Left ventricle myocardium inferior (tissue), 1 donor: Measurements from ENCODE around the gene GPATCH1. TPM values are rescaled to one million over a fixed set of nuclear protein-coding genes. Genes with fewer than 3 reads are reported as not detected.
"Not testable (repeated sequence)": the region's sequence is repeated elsewhere in the genome, so short reads cannot be mapped to it uniquely, and the experiment has no call there.

Experiments
- DNase-seq: peaks from one replicate; pipeline ENCODE4 v3.0.0-alpha.2; 2020
- H3K27ac ChIP-seq: fragments of 200-600 bp; replicated peaks from 2 replicates; pipeline ENCODE4 v1.8.0; 2021
- H3K27me3 ChIP-seq: fragments of 200-600 bp; 2 replicates; pipeline ENCODE4 v1.8.0; 2021; ENCODE audit warnings: low read depth
- H3K36me3 ChIP-seq: fragments of 200-600 bp; 2 replicates; pipeline ENCODE4 v1.8.0; 2021
- H3K4me1 ChIP-seq: fragments of 200-600 bp; 2 replicates; pipeline ENCODE4 v1.8.0; 2021
- H3K4me3 ChIP-seq: fragments of 200-600 bp; 2 replicates; pipeline ENCODE4 v1.8.0; 2021; ENCODE audit warnings: mild to moderate bottlenecking, moderate library complexity
- H3K9me3 ChIP-seq: fragments of 200-600 bp; replicated peaks from 2 replicates; pipeline ENCODE4 v1.8.0; 2021
- CTCF ChIP-seq: fragments of 200-600 bp; IDR thresholded peaks from 2 replicates; pipeline ENCODE4 v1.8.0; 2021; ENCODE audit warnings: antibody characterized with exemption, mild to moderate bottlenecking, borderline replicate concordance
- intact Hi-C: fragments of 100-400 bp; cut with micrococcal nuclease; formaldehyde crosslinking; loops from one replicate; pipeline ENCODE4 v1.11.0; 2022
- total RNA-seq: library from RNA; stranded (reverse); fragmentation: NEBNext Ultra II Directional; extraction: Animal tissue kit (Norgen Biotek cat#: 25700); gene quantifications from one replicate; pipeline ENCODE4 v1.2.1, GENCODE V29; 2021
- donor health status: DM: no; HTN: yes; CAD: no; lungs with severe emphysema.

The GPATCH1 gene
- total RNA-seq, 1 donor from 2014 or later, result 6.2 TPM

DNA sequence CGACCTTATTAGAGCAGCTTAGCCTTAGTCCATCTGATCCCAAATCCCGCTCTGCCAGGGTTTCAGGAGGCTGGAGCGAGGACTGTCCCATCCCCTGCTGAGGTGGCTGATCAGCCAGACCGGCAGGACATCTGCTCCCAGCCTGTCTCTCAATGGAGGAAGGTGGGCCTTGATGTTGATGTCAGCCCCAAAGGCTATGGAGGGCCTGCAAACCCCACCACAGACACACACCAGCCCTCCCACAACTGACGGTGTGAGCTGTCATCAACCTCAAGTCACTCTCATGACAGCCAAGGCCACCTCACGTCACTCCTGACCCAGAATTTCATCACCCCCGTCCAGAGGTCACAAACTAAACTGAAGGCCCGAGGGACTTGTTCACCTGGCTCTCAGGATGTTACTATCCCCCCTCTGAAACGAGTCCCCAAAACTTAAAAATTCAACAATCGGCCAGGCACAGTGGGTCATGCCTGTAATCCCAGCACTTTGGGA is 41.8 kb upstream of the GPATCH1 start:
- Histone ChIP-seq H3K27me3 (no peaks in the 10 kb centered on the region), H3K9me3 (no peaks in the 10 kb centered on the region), H3K36me3 (no peaks in the 10 kb centered on the region), H3K4me3 (no peak overlapping the region), H3K27ac (no peak overlapping the region), H3K4me1 (no peaks in the 10 kb centered on the region)
- DNase-seq, result no peak
- intact Hi-C loops, result no loop called here
- no peak for TF ChIP-seq CTCF

- H3K4me1 ChIP-seq, result no peaks in the 10 kb centered on the region
- H3K9me3 ChIP-seq, result no peaks in the 10 kb centered on the region
- no peak for DNase-seq
- H3K27ac ChIP-seq, result no peak overlapping the region
- intact Hi-C loops, result no loop called here
- H3K27me3 ChIP-seq, result no peaks in the 10 kb centered on the region
- TF ChIP-seq CTCF, result no peak
- H3K36me3 ChIP-seq, result no peaks in the 10 kb centered on the region
- H3K4me3 ChIP-seq, result no peak overlapping the region
These were observed 41.2 kb upstream of the GPATCH1 start for GRCh38 chr19:33039815-33040214.

DNA sequence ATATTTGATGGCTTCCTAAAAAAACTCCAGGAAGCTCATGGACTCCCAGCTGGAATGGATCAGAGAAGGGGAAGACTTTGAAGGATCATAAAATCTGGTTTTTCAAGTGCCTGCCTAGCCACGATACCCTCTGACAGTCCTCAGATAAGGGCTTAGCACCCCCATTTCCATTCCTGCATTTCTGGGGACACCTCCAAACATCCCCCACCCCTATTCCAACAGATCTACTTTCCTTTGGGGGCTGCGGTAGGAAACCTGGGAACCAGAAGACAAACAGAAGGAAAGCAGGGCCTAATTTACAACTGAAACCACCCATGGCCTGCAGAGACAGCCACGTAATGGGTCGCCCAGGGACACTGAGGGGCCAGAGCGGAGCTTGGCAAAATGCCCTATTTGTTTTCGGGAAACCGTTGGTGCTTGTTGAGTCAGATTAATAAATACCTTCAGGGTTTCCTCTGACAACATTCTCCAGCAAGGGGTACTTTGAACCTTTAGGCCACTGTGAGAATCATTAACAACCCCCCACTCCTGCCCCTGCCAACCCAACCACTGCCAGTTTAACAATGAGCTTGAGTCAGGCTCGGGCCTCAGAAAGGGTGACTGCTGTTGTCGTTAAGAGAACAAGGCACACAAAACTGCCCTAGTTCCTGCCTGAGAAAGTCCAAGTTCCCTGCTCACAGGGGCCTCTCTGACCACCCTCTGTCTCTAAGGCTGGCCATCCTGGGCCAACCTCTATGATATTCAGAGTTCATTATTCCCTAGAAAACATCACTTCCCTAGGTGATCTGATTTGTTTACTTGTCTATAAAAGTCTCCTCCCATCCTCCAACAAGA is 39.8 kb upstream of the GPATCH1 start:
- DNase-seq, result no peak
- Histone ChIP-seq H3K4me3 (no peak overlapping the region), H3K9me3 (no peaks in the 10 kb centered on the region), H3K27me3 (no peaks in the 10 kb centered on the region), H3K27ac (peak overlapping the region; percentile 3), H3K36me3 (no peaks in the 10 kb centered on the region), H3K4me1 (no peaks in the 10 kb centered on the region)
- no peak for TF ChIP-seq CTCF
- intact Hi-C loops, result no loop called here

DNA sequence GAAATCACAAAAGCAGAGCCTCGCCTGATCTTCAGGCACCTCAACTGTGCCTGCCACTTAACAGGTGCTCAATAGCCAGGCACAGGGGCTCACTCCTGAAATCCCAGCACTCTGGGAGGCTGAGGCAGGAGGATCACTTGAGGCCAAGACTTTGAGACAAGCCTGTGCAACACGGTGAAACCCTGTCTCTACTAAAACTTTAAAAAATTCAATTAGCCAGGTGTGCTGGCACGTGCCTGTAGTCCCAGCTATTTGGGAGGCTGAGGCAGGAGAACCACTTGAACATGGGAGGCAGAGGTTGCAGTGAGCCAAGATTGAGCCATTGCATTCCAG is 39.2 kb upstream of the GPATCH1 start:
- H3K27me3 ChIP-seq, H3K36me3 ChIP-seq, H3K4me3 ChIP-seq, H3K4me1 ChIP-seq, DNase-seq, H3K9me3 ChIP-seq, intact Hi-C loops: not testable (repeated sequence)
- H3K27ac ChIP-seq, result peak overlapping the region; percentile 3

GRCh38 chr19:33047422-33047821 is 33.6 kb upstream of the GPATCH1 start:
- intact Hi-C loops, result no loop called here
- no peaks in the 10 kb centered on the region for H3K36me3 ChIP-seq
- peaks cover 6% of the 10 kb centered on the region for H3K27me3 ChIP-seq
- no peaks in the 10 kb centered on the region for H3K9me3 ChIP-seq
- H3K4me3 ChIP-seq, result no peak overlapping the region
- TF ChIP-seq CTCF, result no peak
- peaks cover 3% of the 10 kb centered on the region for H3K4me1 ChIP-seq
- DNase-seq, result no peak
- H3K27ac ChIP-seq, result no peak overlapping the region
